DOHH2 (cell line): ENCODE results near the gene COX17.

ENCODE experiments used
- H3F3A ChIP-seq: fragments of 200-600 bp; sonication (generic), shearing (Covaris generic); 2 replicates; pipeline ENCODE4 v1.6.0; 2016; ENCODE audit warnings: antibody characterized with exemption, mild to moderate bottlenecking; ENCODE audit not compliant: control insufficient read depth, insufficient read depth
- H3K27ac ChIP-seq: fragments of 200-600 bp; sonication (generic); 2 replicates; pipeline ENCODE4 v1.5.1; 2014; ENCODE audit warnings: low read depth, mild to moderate bottlenecking, low read length, moderate library complexity
- H3K27me3 ChIP-seq: fragments of 200-600 bp; sonication (generic); 2 replicates; pipeline ENCODE4 v1.6.1; 2014; ENCODE audit warnings: mild to moderate bottlenecking, low read length, mixed read lengths; ENCODE audit not compliant: control insufficient read depth
- H3K36me3 ChIP-seq: fragments of 200-600 bp; sonication (generic); 2 replicates; pipeline ENCODE4 v1.6.1; 2014; ENCODE audit warnings: mild to moderate bottlenecking, low read length, moderate library complexity, mixed read lengths; ENCODE audit not compliant: control insufficient read depth
- H3K4me1 ChIP-seq: fragments of 200-600 bp; sonication (generic); 2 replicates; pipeline ENCODE4 v1.6.1; 2014; ENCODE audit warnings: mild to moderate bottlenecking, low read length, mixed read lengths; ENCODE audit not compliant: control insufficient read depth
- H3K4me2 ChIP-seq: fragments of 200-600 bp; sonication (generic); 2 replicates; pipeline ENCODE4 v1.6.0; 2014; ENCODE audit warnings: mild to moderate bottlenecking, low read length, moderate library complexity
- H3K4me3 ChIP-seq: fragments of 200-600 bp; sonication (generic); 2 replicates; pipeline ENCODE4 v1.5.1; 2014; ENCODE audit warnings: mild to moderate bottlenecking, low read length, mixed read lengths
- H3K79me2 ChIP-seq: fragments of 200-600 bp; sonication (generic); 2 replicates; pipeline ENCODE4 v1.6.1; 2014; ENCODE audit warnings: mild to moderate bottlenecking, low read length, mixed read lengths; ENCODE audit not compliant: control insufficient read depth
- H3K9me2 ChIP-seq: fragments of 200-600 bp; sonication (generic); replicated peaks from 2 replicates; pipeline ENCODE4 v1.6.1; 2014; ENCODE audit warnings: mild to moderate bottlenecking, low read length, mixed read lengths; ENCODE audit not compliant: control insufficient read depth
- H3K9me3 ChIP-seq: fragments of 200-600 bp; sonication (generic); 2 replicates; pipeline ENCODE4 v1.6.1; 2014; ENCODE audit warnings: antibody characterized with exemption, low read length, mixed read lengths; ENCODE audit not compliant: control insufficient read depth, insufficient read depth
- H4K20me1 ChIP-seq: fragments of 200-600 bp; sonication (generic); 2 replicates; pipeline ENCODE4 v1.6.0; 2014; ENCODE audit warnings: low read depth, mild to moderate bottlenecking, antibody characterized with exemption, low read length, moderate library complexity; ENCODE audit not compliant: control insufficient read depth, insufficient read depth
- EZH2phosphoT487 ChIP-seq: fragments of 200-600 bp; sonication (generic); IDR thresholded peaks from 2 replicates; pipeline ENCODE4 v1.6.1; 2017; ENCODE audit warnings: borderline replicate concordance, mild to moderate bottlenecking, antibody characterized with exemption, low read length, moderate library complexity, mixed read lengths
- TF ChIP-seq, protein P1 (sequence below): fragments of 200-600 bp; sonication (generic); IDR thresholded peaks from one replicate; pipeline ENCODE4 v1.5.1; 2014; ENCODE audit warnings: antibody characterized with exemption, mild to moderate bottlenecking, low read depth, low read length; ENCODE audit not compliant: poor library complexity, severe bottlenecking

Gene COX17

DNA sequence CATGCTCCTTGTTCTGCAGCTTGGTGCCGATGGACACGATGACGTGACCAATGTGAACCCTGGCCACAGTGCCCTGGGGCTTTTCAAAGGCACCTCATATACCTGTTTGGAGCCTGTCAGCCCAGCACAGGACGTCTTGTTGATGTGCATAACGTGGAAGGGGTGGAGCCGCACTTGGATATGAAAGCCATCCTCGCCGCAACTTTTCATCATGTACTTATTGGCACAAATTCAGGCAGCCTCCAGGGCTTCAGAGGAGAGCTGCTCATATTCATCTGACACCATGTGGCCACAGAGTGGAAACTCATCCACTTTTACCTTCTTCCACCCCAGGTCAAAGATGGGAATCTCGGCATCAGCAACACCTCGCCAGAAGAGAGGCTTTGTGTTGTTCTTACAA is 41.5 kb downstream of the COX17 start:
- no peak overlapping the region for H3K4me3 ChIP-seq
- H3K4me2 ChIP-seq, result no peak overlapping the region
- no peak overlapping the region for H3K27ac ChIP-seq
- no peaks in the 10 kb centered on the region for H3K36me3 ChIP-seq
- no peak for TF ChIP-seq EZH2phosphoT487
- TF ChIP-seq, protein P1, sequence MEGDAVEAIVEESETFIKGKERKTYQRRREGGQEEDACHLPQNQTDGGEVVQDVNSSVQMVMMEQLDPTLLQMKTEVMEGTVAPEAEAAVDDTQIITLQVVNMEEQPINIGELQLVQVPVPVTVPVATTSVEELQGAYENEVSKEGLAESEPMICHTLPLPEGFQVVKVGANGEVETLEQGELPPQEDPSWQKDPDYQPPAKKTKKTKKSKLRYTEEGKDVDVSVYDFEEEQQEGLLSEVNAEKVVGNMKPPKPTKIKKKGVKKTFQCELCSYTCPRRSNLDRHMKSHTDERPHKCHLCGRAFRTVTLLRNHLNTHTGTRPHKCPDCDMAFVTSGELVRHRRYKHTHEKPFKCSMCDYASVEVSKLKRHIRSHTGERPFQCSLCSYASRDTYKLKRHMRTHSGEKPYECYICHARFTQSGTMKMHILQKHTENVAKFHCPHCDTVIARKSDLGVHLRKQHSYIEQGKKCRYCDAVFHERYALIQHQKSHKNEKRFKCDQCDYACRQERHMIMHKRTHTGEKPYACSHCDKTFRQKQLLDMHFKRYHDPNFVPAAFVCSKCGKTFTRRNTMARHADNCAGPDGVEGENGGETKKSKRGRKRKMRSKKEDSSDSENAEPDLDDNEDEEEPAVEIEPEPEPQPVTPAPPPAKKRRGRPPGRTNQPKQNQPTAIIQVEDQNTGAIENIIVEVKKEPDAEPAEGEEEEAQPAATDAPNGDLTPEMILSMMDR, result no peak
- peaks cover 4% of the 10 kb centered on the region; the same call in 1 of the 2 replicates for H3K27me3 ChIP-seq
- peaks cover 13% of the 10 kb centered on the region for H3K4me1 ChIP-seq
- no peaks in the 10 kb centered on the region for H3K9me3 ChIP-seq
- no peaks in the 10 kb centered on the region for H3K79me2 ChIP-seq
- no peaks in the 10 kb centered on the region for H3K9me2 ChIP-seq
- no peaks in the 10 kb centered on the region for H4K20me1 ChIP-seq
- no peaks in the 10 kb centered on the region for H3F3A ChIP-seq

DNA sequence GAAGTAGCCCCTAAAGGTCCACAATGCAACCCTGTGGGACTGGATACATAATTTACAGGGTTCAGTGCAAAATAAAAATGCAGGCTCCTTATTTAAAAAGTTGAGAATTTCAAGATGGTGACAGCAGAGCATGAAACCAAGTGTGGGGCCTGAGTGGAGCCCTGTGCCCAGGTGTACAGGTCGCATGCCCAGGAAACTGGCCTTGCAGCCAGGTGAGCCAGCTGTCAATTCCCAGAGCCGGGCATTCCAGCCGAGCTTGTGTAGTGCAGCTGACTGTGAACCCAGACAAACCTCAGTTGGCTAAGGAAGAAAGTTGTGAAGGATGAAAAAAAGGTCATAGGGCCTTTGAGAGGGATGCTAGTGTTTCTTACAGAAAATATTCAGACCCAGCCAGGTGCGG is 44.4 kb downstream of the COX17 start:
- TF ChIP-seq EZH2phosphoT487, result no peak
- TF ChIP-seq, protein P1, result no peak
- Histone ChIP-seq H3F3A (no peaks in the 10 kb centered on the region), H3K4me2 (no peak overlapping the region), H3K79me2 (no peaks in the 10 kb centered on the region), H3K9me2 (no peaks in the 10 kb centered on the region), H3K36me3 (no peaks in the 10 kb centered on the region), H4K20me1 (no peaks in the 10 kb centered on the region), H3K27ac (no peak overlapping the region), H3K4me3 (no peak overlapping the region), H3K9me3 (no peaks in the 10 kb centered on the region), H3K27me3 (peaks cover 28% of the 10 kb centered on the region), H3K4me1 (peaks cover under 1% of the 10 kb centered on the region)

DNA sequence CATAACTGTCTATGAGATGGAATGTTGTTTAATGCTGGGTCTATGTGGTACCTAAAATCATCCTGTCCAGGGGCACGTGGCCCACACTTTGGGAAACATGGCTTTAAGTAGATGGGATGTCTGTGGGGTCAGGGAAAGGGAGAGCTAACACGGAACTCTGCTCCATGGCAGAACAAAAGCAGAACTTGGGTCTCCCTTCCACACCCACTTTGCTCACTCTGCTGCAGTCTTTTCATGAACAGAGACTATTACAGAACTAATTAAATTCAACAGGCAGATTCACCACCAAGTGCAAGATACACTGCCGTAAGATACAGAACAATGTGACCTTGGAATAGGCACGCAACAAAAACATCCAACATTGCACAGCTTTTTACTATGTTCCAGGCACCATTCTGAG is 45.0 kb downstream of the COX17 start:
- H3K27ac ChIP-seq, result no peak overlapping the region
- H3K36me3 ChIP-seq, result no peaks in the 10 kb centered on the region
- no peaks in the 10 kb centered on the region for H3K9me2 ChIP-seq
- no peaks in the 10 kb centered on the region for H3K4me1 ChIP-seq
- H3K9me3 ChIP-seq, result no peaks in the 10 kb centered on the region
- no peak for TF ChIP-seq EZH2phosphoT487
- TF ChIP-seq, protein P1, result no peak
- no peaks in the 10 kb centered on the region for H4K20me1 ChIP-seq
- no peak overlapping the region for H3K4me2 ChIP-seq
- no peak overlapping the region for H3K4me3 ChIP-seq
- peaks cover 34% of the 10 kb centered on the region for H3K27me3 ChIP-seq
- no peaks in the 10 kb centered on the region for H3K79me2 ChIP-seq
- H3F3A ChIP-seq, result no peaks in the 10 kb centered on the region

- H3K27ac ChIP-seq, result no peak overlapping the region
- no peaks in the 10 kb centered on the region for H3K9me3 ChIP-seq
- H3K36me3 ChIP-seq, result no peaks in the 10 kb centered on the region
- H3K27me3 ChIP-seq, result peaks cover 40% of the 10 kb centered on the region
- H3K4me3 ChIP-seq, result no peak overlapping the region
- no peaks in the 10 kb centered on the region for H3K79me2 ChIP-seq
- no peaks in the 10 kb centered on the region for H3F3A ChIP-seq
- no peaks in the 10 kb centered on the region for H3K9me2 ChIP-seq
- H3K4me1 ChIP-seq, result no peaks in the 10 kb centered on the region
- TF ChIP-seq, protein P1, result no peak
- H4K20me1 ChIP-seq, result no peaks in the 10 kb centered on the region
- H3K4me2 ChIP-seq, result no peak overlapping the region
These were observed 45.7 kb downstream of the COX17 start for GRCh38 chr3:119631516-119631915.
